Hematopoietic multipotent progenitor cell treated with erythropoietin and hydrocortisone succinate and interleukin-3 and kit ligand, for 4 days (in vitro differentiated cells): ENCODE measurements around the gene TMEM191C.
"Not testable (repeated sequence)": the region's sequence is repeated elsewhere in the genome, so short reads cannot be mapped to it uniquely, and the experiment has no call there.

ENCODE experiments used
- DNase-seq: peaks from one replicate; pipeline ENCODE4 v3.0.0-alpha.2; 2015

Gene TMEM191C

GRCh38 chr22:21467337-21468193 lies at the start of gene TMEM191C:
Gene TMEM191C (plus strand): TSS chr22:21467387. CDS start chr22:21467460, 73 bp downstream.
- not testable (repeated sequence) for DNase-seq

- DNase-seq, result not testable (repeated sequence)
Measured at GRCh38 chr22:21417853-21418252, 49.3 kb upstream of the TMEM191C start.

GRCh38 chr22:21418974-21419638 lies 48.1 kb upstream of the TMEM191C start:
- DNase-seq, result not testable (repeated sequence)

GRCh38 chr22:21420180-21420763 lies 46.9 kb upstream of the TMEM191C start:
- DNase-seq, result not testable (repeated sequence)

- DNase-seq, result not testable (repeated sequence)
Measured at GRCh38 chr22:21424084-21424709, 43.0 kb upstream of the TMEM191C start.

- not testable (repeated sequence) for DNase-seq
Measured at GRCh38 chr22:21434378-21435233, 32.6 kb upstream of the TMEM191C start.

GRCh38 chr22:21435998-21436810 lies 31.0 kb upstream of the TMEM191C start:
- not testable (repeated sequence) for DNase-seq

GRCh38 chr22:21438013-21438412 lies 29.2 kb upstream of the TMEM191C start:
- not testable (repeated sequence) for DNase-seq

- not testable (repeated sequence) for DNase-seq
Measured at GRCh38 chr22:21440018-21440636, 27.1 kb upstream of the TMEM191C start.

- DNase-seq, result not testable (repeated sequence)
Measured at GRCh38 chr22:21440676-21441075, 26.5 kb upstream of the TMEM191C start.

GRCh38 chr22:21441170-21441569 lies 26.0 kb upstream of the TMEM191C start:
- not testable (repeated sequence) for DNase-seq

GRCh38 chr22:21442123-21442522 lies 25.1 kb upstream of the TMEM191C start:
- DNase-seq, result not testable (repeated sequence)

GRCh38 chr22:21442646-21443045 lies 24.5 kb upstream of the TMEM191C start:
- DNase-seq, result not testable (repeated sequence)

GRCh38 chr22:21443057-21443734 lies 24.0 kb upstream of the TMEM191C start:
- DNase-seq, result no peak

GRCh38 chr22:21443735-21444421 lies 23.3 kb upstream of the TMEM191C start:
- DNase-seq, result no peak

- DNase-seq, result no peak
Measured at GRCh38 chr22:21444701-21445436, 22.3 kb upstream of the TMEM191C start.

- no peak for DNase-seq
Measured at GRCh38 chr22:21445437-21446127, 21.6 kb upstream of the TMEM191C start.
